Right ventricle myocardium superior (tissue), 1 donor: ENCODE measurements around the gene PPP2CA. TPM values are rescaled to one million over a fixed set of nuclear protein-coding genes. Genes with fewer than 3 reads are reported as not detected.
"Not testable (repeated sequence)": the region's sequence is repeated elsewhere in the genome, so short reads cannot be mapped to it uniquely, and the experiment has no call there.

ENCODE experiments used
- ATAC-seq: fragments of 200-7000 bp; cut with Tn5 transposase; one replicate; pipeline ENCODE4 v1.9.1; 2020; ENCODE audit warnings: mild to moderate bottlenecking; ENCODE audit not compliant: poor library complexity
- DNase-seq: peaks from one replicate; pipeline ENCODE4 v3.0.0-alpha.2; 2020
- intact Hi-C: fragments of 100-400 bp; cut with DNase I; formaldehyde crosslinking; loops from one replicate; pipeline ENCODE4 v1.11.2; 2022
- total RNA-seq: library from RNA; stranded (reverse); fragmentation: NEBNext Ultra II Directional; extraction: Animal tissue kit (Norgen Biotek cat#: 25700); gene quantifications from one replicate; pipeline ENCODE4 v1.2.1, GENCODE V29; 2021
- donor health status: DM: no; HTN: yes; CAD: no; lungs with severe emphysema.

PPP2CA gene
- total RNA-seq, 1 donor from 2014 or later, result 135 TPM

DNA sequence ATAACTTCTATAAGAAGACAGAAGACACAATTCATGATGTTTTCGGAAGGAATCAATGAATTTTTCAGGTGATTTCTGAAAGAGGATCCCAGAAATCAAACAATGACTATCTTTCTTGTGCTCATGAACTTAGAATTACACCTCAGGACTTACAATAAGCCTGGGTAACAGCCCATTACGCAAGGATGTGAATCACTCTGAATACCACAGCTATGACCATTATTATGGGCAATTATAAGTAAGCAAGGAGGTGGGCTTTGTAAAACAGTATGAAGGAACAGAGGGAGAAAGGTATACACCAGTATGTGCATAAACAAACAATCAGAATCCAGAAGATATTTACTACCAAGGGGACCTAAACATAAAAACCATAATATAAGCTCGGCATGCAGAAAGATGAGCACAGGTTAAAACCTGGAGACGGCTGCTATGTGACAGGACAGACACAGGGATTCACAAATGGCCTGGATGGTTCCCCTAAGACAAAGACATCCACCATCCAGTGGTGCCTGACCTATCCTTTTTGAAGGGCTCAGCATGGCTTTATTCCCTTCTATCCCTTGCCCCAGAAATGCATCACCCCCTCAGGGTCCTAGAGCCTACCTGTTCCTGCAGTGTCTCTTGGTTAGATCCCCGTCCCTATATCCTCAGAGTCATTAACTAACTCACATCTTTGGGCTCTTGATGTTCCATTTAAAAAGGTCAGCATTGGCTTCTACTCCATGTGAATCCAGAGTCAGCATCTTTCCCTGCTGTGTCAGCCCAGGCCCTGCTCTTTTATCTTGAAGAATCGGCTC, 21.8 kb upstream of the PPP2CA start:
- intact Hi-C loops, result no loop called here
- ATAC-seq, result no peak
- DNase-seq, result no peak

GRCh38 chr5:134246771-134247427, 21.0 kb upstream of the PPP2CA start:
- intact Hi-C loops, result no loop called here
- peak; percentile 75 for DNase-seq
- peak; percentile 85 for ATAC-seq

GRCh38 chr5:134245692-134246091, 19.8 kb upstream of the PPP2CA start:
- intact Hi-C loops, result no loop called here
- no peak for DNase-seq
- ATAC-seq, result no peak

DNA sequence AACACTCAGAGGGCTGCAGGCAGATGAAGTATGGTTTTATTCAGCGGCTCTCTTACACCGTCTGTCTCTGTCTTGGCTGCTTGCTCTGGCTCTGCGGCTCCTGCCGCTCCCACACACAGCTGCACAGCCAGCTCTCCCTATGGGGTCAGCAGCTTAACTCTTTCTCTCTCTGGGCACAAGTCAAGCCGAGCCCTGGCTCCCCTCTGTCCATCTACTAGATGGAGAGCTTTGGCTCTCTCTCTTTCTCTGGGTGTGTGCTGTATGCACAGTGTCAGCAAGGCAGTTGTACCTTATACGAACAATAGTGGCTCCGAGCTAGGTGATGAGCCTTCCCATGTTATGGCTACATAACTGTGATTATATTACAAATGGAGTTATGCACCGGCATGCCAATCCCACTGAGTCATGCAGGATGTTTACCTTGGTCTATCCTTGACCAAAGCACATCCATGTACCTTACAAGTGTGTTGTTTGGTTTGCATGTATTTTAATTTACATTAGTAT, 19.3 kb upstream of the PPP2CA start:
- DNase-seq (peak; percentile 53), ATAC-seq (peak; percentile 25)
- intact Hi-C loops, result no loop called here

- ATAC-seq (peak; percentile 13), DNase-seq (no peak)
- intact Hi-C loops, result no loop called here
Observed at GRCh38 chr5:134242146-134242545, 16.3 kb upstream of the PPP2CA start.

DNA sequence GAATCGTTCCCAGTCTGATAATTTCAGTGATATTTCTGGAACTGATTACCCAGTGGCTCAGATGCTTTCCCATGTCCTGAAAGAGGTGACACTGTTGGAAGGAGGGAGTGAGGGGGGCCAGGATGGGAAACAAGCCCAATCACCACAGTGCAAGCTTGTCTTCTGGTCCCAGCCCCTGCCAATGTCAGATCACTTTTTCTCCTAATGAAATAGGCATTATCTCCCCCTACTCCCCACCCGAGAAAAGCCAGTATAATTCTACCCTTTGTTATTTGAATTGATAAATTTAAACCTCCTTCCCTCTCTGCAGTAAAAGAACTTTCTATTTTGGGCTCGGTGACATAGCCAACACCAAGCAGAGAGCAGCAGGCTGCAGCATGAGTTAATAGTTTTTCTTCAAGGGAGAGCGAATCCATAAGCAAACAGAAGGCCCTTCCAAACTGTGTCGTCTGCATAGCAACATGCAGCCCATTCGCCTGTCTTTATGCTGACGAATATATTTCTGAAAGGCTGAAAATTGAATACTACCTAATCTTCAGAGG, 14.6 kb upstream of the PPP2CA start:
- intact Hi-C loops, result no loop called here
- DNase-seq, result no peak
- ATAC-seq, result peak; percentile 80

GRCh38 chr5:134236820-134237219, 10.9 kb upstream of the PPP2CA start:
- ATAC-seq (no peak), DNase-seq (no peak)
- intact Hi-C loops, result no loop called here

DNA sequence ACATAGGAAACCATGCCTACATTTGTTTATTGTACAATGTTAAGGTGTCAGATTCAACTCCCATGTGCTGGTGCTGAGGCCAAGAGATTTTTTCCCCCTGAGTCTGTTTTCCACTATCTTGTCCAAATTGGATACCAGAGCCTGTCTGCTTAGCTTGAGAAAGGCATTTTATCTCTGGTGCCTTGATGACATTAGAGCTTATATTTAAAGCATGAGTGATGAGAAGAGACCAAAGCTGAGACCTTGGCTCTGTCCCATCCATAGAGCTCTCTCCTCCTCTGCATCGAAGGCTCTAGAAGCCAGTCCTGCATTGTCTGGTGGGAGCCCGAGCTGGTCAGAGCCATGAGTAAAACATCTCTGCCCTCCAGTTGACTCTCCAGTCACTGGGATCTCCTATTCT, 10.4 kb upstream of the PPP2CA start:
- ATAC-seq (peak; percentile 74), DNase-seq (no peak)
- intact Hi-C loops, result no loop called here

DNA sequence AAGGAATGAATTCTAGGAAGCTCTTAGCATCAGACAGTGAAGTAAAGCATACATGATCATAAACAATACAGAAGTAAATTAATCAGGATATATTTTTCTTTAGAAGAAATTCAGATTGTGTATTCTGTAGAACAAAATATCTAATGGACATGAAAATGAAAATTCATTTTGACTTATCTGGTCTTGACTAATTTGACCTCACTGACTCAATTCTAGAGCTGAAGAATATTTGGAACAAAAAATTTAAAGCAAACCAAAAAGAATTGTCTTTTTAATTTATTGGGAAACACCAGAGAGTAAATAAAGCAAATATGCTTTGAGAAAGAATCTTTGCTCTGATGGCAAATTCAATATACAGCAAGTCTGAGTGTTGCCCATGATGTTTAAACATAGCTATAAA, 2.8 kb upstream of the PPP2CA start:
- intact Hi-C loops, result no loop called here
- no peak for DNase-seq
- no peak for ATAC-seq

GRCh38 chr5:134227776-134228175, 1.9 kb upstream of the PPP2CA start:
- ATAC-seq (no peak), DNase-seq (no peak)
- intact Hi-C loops, result no loop called here

- ATAC-seq (no peak), DNase-seq (no peak)
- intact Hi-C loops, result no loop called here
Observed at GRCh38 chr5:134227259-134227658, 1.4 kb upstream of the PPP2CA start.

DNA sequence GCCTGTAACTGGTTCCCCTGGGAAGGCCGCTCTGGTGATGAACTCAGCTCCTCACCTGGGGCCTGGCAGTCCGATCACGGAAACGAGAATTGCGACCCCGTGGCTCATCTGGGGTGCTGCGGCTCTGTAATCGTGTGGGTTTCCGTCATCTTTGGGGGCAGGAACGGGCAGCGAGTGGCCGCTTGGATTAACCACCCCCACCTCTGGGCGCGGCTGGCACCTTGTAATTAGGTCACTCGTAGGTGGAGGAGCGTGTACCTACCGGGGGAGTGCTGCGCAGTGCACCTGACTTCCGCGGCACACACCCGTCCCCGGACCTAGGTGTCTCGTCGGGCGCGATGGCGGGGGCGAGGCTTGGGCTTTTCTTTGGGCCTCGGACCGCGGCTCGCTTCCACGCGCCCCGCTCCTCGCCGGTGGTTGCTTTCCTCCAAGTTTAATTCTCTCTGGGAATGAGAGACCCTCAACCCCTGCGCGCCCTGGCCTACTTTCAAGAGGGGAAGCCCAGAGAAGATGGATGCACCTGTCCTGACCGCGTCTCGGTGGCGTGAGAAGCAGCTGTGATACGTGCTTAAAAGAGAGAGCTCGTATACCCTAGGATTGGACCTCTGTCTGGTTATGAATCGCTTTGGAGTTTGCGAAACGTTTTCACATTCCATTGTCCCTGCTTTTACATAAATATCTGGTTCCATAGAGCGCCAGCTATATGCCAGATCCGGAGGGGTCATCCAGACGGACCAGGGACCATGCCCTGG, 744 bp upstream of the PPP2CA start:
- peak; percentile 26 for ATAC-seq
- DNase-seq, result no peak
- intact Hi-C loops, result no loop called here

DNA sequence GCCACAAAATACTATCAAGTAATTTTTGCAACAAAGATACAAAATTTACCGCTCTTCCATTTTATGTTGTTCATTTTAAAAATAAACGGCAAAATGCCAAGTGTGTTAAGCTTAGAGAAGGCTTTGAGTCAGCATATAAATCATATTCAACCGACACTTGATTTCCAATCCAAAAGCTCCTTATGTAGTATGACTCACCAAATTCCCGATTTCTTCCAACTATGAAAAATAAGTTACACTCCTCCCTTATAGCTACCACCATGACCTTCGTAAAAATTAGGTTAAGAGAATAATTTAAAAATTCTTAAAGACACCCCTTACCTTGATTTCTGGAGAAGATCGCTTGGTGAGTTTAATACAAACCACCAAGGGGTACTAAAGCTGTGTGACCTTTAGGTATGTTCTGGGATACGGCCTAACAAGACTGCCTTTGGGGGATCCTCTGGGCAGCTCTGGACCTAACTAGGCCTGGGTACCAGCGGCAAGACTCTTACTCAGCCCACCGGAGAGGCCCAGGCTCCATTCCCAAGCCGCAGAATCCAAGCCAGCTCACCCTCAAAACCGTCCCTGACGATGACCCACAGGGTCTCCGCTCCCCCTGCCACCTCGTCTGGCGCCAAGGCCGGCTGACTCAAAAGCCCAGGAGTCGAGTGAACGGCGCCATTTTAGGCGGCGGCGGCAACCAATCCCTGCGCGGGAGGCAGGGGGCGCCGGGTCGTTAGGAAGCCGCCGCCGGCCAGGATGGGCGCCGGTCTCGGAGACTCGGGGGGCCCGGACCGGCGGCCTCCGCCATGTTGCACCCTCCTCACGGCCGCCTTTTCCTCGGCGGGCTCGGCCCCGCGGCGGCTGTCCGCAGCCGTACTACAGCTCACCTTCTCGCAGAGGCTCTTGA, 739 bp downstream of the PPP2CA start:
- DNase-seq, result peak; percentile 72
- intact Hi-C loops, result no loop called here
- peak; percentile 50 for ATAC-seq

GRCh38 chr5:134223406-134224248, 2.2 kb downstream of the PPP2CA start:
- DNase-seq (no peak), ATAC-seq (no peak)
- intact Hi-C loops, result no loop called here

GRCh38 chr5:134221690-134222089, 4.2 kb downstream of the PPP2CA start:
- ATAC-seq, intact Hi-C loops, DNase-seq: not testable (repeated sequence)

- DNase-seq (no peak), ATAC-seq (no peak)
- intact Hi-C loops, result no loop called here
Observed at GRCh38 chr5:134215757-134216156, 10.1 kb downstream of the PPP2CA start.

DNA sequence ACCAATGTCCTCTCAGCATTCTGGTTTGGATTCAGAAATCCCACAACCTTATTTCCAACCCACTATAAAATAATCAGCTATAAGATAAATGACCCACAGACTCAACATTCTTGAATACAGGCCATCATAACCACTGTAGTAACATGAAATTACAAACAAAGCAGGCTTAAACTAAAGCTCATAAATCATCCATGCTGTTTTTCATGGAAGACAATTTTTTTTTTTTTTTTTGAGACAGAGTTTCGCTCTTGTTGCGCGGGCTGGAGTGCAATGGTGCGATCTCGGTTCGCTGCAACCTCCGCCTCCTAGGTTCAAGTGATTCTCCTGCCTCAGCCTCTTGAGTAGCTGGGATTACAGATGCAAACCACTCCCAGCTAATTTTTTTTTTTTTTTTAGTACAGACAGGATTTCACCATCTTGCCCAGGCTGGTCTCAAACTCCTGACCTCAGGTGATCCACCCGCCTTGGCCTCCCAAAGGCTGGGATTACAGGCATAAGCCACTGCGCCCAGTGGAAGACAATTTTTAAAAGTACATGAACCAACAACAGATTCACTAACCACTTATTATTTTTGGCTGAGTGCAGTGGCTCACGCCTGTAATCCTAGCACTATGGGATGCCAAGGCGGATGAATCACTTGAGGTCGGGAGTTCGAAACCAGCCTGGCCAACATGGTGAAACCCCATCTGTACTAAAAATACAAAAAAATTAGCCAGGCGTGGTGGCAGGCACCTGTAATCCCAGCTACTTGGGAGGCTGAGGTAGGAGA, 14.4 kb downstream of the PPP2CA start:
- intact Hi-C loops, DNase-seq, ATAC-seq: not testable (repeated sequence)
